NCI-H2081 (cell line): ENCODE results near the gene GPR108.
A peak's percentile ranks its signal among the peaks of the same experiment; 100 is the strongest.
"Not testable (repeated sequence)": the region's sequence is repeated elsewhere in the genome, so short reads cannot be mapped to it uniquely, and the experiment has no call there.

Experiments
- DNase-seq, 2 experiments: peaks; one replicate each; lab custom pipeline; 2025; lab: John Stamatoyannopoulos, UW

GPR108 gene

DNA sequence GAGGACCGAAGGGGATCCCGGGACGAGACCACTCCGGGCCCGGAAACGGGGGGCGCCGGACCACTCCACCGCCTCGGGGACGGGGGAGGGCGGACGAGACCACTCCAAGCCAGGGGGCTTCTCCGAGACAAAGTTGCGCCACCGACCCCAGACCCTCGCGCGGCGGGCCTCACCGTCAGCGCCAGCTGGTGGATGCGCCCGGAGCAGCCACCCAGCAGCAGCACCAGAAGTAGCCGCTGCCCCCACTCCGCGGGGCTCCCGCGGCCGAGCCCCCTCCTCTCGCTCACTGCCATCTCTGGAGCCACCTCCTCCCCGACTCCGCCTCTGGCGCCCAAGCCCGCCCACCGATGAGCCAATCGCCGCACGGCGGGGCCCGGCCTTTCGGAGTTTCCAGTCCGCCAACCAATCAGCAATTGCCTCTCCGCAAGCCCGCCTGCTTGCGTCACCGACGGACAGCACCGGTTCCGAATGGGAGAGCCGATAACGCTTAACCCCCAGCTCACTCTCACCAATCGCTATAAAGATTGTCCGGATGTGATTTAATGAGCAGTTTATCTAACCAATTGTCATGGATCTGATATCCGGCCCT is at the start of gene GPR108:
TSS of gene GPR108 (minus strand) at position 297 of the 589 bp plus-strand sequence. CDS start at position 293, 4 bp downstream.
- DNase-seq = peak; percentile 98 to 99

DNA sequence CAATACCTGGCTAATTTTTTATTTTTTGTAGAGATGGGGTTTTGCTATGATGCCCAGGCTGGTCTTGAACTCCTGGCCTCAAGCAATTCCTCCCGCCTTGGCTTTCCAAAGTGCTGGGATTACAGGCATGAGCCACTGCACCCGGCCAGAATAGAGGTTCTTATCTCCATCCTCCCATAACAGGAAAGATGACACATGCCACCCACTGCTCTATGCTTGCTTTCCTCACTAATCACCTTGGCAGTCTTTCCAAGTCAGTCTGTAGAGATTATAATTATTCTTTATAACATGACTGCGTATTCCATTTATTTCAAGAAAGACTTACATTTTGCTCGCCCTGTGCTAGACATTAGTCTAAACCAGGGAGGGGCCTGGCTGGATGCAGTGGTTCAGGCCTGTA is 41.8 kb upstream of the GPR108 start:
- DNase-seq = no peak

DNA sequence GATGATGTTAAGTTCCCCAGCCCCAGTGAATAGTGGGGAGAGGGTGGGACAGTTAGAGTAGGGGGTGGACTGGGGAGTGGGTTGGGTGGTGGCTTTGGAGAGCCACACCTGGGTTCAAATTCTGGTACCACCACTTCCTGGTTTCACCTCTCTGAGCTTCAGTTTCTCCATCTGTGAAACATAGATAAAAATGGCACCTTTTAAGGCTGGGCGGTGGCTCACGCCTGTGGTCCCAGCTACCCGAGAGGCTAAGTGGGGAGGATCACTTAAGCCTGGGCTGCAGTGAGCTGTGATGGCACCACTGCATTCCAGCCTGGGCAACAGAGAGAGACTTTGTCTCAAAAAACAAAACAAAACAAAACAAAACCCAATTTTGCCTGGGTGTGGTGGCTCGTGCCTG is 41.0 kb upstream of the GPR108 start:
- no peak for DNase-seq

DNA sequence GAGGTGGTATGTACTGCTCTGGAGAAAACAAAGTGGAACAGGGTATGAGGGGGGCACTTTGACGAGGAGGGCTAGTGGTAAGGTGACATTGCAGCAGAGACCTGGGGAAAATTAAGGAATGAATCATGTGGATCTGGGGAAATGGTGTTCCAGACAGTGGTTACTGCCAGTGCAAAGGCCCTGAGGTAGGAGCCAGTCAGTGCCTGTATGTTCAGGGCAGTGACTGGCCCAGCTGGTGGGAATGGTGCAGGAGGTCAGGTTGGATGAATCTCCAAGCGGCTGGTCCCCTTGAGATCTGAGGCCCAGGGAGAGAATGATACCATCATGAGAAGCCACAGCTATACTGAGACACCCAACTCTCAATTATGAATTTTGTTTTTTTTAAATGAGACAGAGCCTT is 40.1 kb upstream of the GPR108 start:
- no peak for DNase-seq

DNA sequence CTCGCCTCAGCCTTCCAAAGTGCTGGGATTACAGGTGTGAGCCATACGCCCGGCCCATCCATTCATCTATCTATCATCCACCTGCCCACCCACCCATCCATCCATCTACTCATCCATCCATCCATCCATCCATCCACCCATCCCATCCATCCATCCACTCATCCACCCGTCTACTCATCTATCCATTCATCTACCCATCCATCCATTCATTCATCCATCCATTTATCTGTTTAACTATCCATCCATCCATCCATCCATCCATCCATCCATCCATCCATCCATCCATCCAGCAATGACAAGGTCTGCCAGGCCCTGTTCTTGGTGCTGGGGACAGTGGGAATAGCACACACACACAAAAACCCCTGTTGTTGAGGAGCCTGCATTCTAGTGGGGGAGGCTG is 39.6 kb upstream of the GPR108 start:
- DNase-seq = no peak

DNA sequence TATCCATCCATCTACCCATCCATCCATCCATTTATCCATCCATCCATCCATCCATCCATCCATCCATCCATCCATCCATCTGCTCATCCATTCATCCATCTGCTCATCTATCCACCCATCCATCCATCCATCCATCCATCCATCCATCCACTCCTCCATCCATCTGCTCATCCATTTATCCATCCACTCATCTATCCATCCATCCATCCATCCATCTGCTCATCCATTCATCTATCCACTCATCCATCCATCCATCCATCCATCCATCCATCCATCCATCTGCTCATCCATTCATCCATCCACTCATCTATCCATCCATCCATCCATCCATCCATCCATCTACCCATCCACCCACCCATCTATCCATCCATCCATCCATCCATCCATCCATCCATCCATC is 38.7 kb upstream of the GPR108 start:
- not testable (repeated sequence) for DNase-seq

DNA sequence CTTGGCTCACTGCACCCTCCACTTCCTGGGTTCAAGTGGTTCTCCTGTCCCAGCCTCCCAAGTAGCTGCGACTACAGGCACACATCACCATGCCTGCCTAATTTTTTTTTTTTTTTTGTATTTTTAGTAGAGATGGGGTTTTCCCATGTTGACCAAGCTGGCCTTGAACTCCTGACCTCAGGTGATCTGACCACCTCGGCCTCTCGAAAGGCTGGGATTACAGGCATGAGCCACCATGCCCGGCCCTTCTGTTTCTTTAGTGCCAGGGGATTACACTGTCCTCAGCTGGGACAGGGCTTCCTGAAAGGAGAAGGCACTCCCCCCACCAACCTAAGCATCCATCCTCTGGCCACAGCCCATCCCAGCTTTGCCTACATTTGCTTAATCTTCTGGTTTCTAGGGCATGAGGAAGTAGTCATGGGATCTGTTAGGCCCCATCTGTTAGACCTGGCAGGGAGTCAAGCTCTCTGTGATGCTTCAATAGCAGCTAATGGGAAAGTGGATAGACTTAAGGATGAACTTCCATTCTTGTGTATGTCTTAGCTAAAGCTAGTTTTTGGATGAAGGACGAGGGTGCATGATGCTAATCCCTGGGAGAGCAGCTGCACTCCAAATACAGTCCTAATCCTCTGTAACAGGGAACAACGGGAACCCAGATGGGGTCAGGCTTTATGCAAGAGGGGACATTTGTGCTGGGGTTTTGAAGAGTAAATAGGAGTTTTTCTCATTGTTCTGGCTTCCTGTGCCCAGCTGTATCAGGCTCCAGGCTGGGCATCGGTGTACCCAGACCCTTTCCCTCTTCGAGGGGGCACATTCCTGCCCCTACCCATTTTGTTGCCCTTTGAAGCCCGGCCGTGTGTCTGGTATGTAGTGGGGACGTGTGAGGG is 37.7 kb upstream of the GPR108 start:
- no peak for DNase-seq

DNA sequence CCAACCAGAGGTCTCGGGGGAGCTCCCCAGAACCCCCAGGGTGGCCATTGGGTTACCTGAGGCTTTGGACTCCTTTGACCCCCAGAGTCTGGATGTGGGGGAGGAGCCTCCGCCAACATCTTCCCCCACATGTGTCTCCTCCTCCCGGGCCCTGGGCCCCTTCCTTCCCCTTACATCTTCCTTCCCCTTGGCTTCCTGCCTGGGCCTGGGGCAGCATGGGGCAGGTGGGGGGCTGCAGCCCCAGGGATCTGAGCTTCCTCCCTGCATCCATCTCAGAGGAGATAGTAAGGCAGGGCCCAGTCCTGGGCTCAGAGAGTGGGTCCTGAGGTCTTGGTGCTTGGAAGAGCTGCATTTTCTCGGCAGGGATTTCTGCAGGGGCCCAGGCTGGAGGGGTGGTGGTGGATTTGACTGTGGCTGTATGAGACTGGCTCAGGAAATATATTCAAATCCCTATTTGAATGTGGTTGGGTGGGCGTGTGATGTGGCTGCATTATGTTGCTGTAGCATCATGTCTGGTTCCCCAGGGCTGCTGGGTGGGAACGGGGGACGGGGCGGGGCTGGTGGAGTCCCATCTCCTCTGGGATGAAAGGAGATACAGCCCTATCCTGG is 36.0 kb upstream of the GPR108 start:
- no peak for DNase-seq

DNA sequence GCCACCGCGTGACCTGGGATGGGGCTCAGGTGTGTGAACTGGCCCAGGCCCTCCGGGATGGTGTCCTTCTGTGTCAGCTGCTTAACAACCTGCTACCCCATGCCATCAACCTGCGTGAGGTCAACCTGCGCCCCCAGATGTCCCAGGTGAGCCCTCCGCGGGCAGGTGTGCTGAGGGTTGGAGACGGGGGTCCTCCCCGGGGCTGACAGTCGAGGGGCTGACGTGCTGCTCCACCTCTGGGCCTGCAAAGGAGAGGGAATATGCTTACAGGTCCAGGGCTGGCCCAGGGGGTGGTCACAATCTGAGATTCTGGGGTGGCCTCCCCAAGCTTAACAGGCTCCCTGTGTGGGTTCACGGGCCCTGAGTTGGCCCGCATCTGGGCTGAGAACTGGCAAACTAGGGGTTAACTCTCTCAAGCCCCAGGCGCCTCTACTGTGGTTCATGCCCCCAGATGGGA is 35.5 kb upstream of the GPR108 start:
- no peak for DNase-seq

DNA sequence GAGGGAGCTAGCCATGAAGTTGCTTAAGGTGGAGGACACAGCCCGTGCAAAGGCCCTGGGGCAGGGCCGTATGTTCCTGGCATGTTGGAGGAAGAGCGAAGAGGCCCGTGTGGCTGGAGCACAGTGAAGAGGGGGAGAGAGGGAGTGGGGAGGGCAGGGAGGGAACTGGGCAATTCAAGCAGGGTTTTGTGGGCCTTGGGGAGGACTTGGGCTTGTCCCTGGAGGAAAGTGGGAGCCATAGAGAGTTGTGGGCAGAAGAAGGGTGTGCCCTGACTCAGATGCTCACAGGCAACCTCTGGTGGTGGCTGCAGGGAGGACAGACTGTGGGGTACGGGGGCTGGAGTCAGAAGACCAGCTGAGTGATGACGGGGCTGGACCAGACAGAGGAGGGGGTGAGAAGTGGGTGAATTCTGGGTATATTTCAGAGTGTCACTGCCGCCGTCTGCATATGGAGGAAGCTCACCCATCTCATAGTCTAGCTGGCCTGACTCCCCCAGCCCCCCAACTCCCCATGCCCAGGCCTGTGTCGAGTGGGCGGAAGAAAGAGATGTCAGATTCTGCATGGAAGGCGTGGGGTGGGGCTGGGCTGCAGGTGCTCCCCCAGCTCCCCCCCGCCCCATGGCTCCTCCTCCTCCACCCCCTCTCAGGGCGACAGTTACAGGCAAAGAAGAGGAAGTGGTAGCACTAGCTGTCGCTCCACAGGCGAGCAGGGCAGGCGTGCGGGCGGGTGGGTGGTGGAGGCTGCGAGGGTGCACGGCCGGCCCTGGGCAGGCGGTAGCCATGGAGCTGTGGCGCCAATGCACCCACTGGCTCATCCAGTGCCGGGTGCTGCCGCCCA is 34.9 kb upstream of the GPR108 start, which contains the start of gene VAV1:
TSS of gene VAV1 (plus strand) at position 681 of the 838 bp plus-strand sequence. CDS start at position 781, 100 bp downstream.
- no peak for DNase-seq

DNA sequence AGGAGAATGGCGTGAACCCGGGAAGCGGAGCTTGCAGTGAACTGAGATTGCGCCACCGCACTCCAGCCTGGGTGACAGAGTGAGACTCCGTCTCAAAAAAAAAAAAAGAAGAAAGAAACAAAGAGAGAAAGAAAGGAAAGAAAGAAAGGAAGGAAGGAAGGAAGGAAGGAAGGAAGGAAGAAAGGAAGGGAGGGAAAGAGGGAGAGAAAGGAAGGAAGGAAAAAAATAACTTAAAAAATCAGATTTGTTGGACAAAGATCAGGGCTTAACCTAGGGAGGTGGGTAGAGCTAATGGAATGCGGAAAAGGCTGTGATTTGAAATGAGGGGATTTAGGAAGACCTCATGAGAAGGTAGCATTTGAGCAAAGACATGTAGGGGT is 34.3 kb upstream of the GPR108 start:
- DNase-seq = not testable (repeated sequence)

DNA sequence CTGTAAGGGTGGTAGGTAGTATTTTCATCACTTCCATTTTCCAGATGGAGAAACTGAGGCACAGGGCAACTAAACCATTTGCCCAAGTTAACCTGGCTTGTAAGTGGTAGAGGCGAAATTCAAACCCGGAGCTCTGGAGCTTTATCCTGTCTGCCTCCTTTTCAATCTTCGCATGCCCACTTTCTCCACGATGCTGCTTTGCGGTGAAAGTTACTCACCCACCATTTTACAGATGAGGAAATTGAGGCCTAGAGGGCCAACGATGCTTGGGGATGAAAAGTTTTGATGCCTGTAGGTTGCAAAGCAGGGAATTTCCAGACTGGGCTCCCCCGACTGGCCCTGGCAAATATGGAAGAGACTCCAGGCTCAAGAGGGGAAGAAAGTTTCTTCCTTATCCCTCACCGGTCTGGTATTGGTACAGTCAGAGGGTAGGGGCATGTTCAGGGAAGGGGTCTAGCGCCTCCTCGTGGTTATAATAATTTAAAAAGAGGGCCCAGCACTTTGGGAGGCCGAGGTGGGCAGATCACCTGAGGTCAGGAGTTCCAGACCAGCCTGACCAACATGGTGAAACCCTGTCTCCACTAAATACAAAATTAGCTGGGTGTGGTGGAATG is 31.7 kb upstream of the GPR108 start:
- DNase-seq = no peak

DNA sequence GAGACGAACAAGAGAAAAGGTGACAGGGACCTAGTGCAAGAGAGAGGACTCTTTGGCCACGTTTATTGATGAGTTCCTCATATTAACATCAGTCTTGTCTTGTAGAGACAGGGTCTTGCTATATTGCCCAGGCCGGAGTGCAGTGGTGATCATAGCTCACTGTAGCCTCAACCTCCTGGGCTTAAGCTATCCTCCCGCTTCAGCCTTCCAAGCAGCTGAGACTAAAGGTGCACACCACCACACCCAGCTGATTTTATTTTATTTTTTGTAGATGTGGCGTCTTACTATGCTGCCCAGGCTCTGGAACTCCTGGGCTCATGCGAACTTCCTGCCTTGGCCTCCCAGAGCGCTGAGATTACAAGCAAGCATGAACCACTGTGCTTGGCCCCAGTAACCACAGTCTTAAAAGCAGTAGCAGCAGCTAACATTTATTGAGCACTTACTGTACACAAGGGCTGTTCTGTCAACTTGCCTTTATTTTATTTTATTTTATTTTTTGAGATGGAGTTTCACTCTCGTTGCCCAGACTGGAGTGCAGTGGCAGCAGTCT is 30.9 kb upstream of the GPR108 start:
- no peak for DNase-seq

DNA sequence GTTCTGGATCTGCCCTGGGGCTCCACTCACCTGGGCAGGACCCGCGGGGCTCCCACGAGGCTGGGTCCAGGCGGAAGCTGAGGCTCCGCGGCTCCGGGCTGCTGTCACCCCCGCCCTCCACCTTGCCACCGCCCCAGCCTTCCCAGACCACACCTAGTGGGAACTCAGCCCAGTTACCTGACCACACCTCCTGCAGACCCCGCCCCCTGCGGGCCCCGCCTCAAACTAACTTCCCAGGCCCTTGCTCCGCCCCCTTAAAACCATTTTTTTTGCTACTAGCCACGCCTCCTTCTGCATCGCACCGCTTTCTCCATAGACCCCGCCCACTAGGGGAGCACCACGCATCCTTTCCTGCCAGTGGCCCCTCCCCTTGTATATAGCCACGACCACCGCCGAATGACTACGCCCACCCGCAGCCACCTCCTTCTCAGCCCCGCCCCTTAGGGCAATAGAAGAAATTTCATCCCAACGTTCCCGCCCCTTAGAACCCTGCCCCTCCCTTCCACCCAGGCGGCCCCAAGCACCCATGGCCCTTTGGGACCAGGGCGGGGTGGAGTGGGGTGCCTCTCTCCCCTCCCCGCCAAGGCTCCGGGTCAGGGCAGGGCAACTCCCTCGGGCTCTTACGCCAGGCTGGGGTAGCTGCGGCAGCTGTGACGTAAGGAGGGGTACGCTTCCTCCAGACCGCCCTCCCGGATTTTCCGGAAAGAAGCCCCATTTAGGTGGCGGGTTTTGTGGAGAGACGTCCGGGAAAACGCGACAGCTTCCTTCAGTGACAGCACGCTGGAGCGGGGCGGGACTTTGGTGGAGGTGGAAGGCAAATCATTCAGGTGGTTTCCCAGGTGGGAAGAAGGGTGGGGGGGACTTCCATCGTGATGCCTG is 30.2 kb upstream of the GPR108 start, which contains the start of gene SH2D3A:
TSS of gene SH2D3A (minus strand) at position 79 of the 879 bp plus-strand sequence. CDS start 3,687 bp downstream, outside the sequence.
- DNase-seq = peak; percentile 67 to 85

DNA sequence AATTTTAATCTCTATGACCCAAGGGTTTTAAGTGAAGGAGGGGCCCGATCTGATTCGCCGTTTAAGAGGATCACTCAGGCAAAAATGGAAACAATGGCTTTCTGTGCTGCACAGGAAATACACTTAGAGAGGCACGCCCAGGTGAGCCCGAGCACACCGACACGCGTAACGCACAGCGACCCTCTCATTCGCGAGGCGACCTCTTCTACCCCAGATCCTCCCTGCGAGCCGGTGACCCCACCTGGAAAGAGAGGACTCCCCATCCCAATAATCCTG is 29.6 kb upstream of the GPR108 start:
- DNase-seq = no peak

DNA sequence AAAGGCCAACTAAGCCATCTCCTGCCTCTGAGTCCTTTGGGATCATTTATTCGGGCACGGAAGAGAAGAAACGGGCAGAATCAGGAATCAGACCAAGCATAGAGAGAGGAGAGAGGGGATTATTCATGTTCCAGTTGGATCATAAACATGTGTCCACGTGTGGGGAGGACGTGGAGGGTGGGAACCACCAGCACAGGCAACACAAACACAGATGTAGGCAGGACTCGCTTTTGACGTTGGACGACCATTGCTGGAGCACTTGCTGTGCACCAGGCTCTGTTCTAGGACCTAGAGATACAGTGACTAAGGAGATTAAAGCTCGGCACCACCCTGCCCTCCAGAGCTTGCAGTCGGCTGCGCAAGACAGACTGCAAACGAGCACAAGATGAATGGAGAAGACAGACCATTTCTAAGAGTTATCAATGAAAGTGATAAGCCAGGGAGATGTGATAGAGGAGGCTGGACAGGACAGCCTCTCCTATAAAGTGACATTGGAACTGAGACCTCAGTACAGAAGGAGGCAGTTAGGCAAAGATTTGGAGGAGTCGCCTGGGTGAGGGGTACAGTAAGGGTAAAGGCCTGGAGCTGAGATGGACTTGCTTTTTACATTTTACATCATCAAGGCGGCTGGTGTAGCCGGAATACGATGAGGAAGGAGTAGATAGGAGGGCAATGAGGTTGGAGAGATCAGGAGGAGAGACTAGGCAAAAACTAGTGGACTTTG is 29.1 kb upstream of the GPR108 start:
- DNase-seq = no peak

DNA sequence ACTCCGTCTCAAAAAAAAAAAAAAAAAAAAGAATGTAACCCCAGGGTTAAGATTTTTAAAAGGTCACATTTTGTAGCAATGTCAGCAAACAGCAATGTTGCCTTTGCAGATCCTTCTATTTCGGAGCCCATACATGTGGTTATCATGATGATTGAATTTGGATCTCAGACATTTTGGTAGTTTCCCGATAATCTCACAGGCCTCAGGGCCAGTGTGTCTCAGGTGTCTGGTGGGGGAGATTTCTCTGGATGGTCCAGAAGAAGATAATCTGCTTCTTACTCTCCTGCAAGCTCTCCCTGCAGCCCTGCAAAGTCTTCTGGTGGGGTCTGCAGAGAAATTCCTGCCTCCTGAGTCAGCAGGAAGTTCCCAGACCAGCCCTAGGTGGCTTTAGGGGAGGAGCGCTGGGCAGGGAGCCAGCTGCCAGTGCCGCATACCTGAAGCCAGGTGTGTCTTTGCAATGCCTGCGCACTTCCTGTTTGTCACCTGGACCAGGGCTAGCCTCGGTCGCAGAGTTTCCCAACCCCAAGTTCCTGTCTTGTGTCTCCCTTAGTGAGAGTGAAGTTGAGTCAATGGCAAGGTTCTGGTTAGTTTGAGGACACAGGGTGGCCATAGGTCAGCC is 28.5 kb upstream of the GPR108 start:
- DNase-seq = peak; percentile 40 to 67

DNA sequence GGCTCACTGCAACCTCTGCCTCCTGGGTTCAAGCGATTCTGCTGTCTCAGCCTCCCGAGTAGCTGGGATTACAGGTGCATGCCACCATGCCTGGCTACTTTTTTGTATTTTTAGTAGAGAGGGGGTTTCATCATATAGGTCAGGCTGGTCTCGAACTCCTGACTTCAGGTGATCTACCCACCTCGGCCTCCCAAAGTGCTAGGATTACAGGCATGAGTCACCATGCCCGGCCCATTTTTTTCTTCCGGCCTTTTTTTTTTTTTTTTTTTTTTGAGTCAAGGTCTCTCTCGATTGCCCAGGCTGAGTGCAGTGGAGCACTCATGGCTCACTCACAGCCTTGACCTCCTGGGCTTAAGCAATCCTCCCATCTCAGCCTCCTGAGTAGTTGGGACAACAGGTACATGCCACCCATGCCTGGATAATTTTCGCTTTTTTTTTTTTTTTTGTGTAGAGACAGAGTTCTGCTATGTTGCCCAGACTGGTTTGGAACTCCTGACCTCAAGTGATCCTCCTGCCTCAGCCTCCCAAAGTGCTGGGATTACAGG is 24.9 kb upstream of the GPR108 start:
- DNase-seq = not testable (repeated sequence)
